ENCODE data around the gene CYB5R4.

- TF ChIP-seq CTCF (conservative IDR thresholded peaks at IDR 0.05 in 1 of 2, IDR thresholded peaks at IDR 0.05 in 1 of 2; ENCODE audit: low read depth in 1 of 2, low read length in 2 of 2) (no peak), EZH2 (IDR thresholded peaks at IDR 0.05; ENCODE audit: low read length, missing control alignments) (no peak)
Observed at GRCh38 chr6:83891586-83891985, 32.1 kb downstream of the CYB5R4 start.

All from fibroblast of lung (primary cell).